Small intestine (tissue), 7 donors: ENCODE data around the gene POU2F1. TPM values are rescaled to one million over a fixed set of nuclear protein-coding genes. Genes with fewer than 3 reads are reported as not detected.
A peak's percentile ranks its signal among the peaks of the same experiment; 100 is the strongest.

Experiments
- DNase-seq, 2 donors: peaks; one replicate each; pipeline versions ENCODE4 v3.0.0 to v3.0.0-alpha.2; 2013
- FAIRE-seq: peaks from 2 replicates; lab custom pipeline; 2012; peaks lifted over from hg19 to GRCh38; lab: Jason Lieb, UNC
- H3K27ac ChIP-seq, 3 donors: one replicate each; pipeline ENCODE4 v1.5.1; 2013; ENCODE audit warnings: low read length in 2 of 3, mild to moderate bottlenecking in 2 of 3, control low read depth in 1 of 3, inconsistent platforms in 1 of 3, low read depth in 1 of 3, moderate library complexity in 1 of 3
- H3K27me3 ChIP-seq, 3 donors: one replicate each; pipeline ENCODE4 v1.6.1; 2013; ENCODE audit warnings: low read length in 3 of 3, inconsistent platforms in 1 of 3; ENCODE audit not compliant: control insufficient read depth in 3 of 3, insufficient read depth in 3 of 3
- H3K36me3 ChIP-seq, 3 donors: one replicate each; pipeline ENCODE4 v1.6.1; 2013; ENCODE audit warnings: low read length in 3 of 3, inconsistent platforms in 1 of 3, low read depth in 1 of 3, mild to moderate bottlenecking in 1 of 3, moderate library complexity in 1 of 3; ENCODE audit not compliant: control insufficient read depth in 3 of 3, insufficient read depth in 2 of 3
- H3K4me1 ChIP-seq, 3 donors: one replicate each; pipeline ENCODE4 v1.6.1; 2013; ENCODE audit warnings: low read length in 2 of 3, inconsistent platforms in 1 of 3, low read depth in 1 of 3, mild to moderate bottlenecking in 1 of 3, moderate library complexity in 1 of 3; ENCODE audit not compliant: control insufficient read depth in 3 of 3, insufficient read depth in 2 of 3
- H3K4me3 ChIP-seq, 3 donors: one replicate each; pipeline ENCODE4 v1.5.1; 2013; ENCODE audit warnings: low read length in 3 of 3, control low read depth in 1 of 3, inconsistent platforms in 1 of 3, low read depth in 1 of 3, mild to moderate bottlenecking in 1 of 3, moderate library complexity in 1 of 3
- H3K9me3 ChIP-seq, 2 donors: one replicate each; pipeline ENCODE4 v1.6.1; 2013; ENCODE audit warnings: low read depth in 1 of 2, low read length in 1 of 2; ENCODE audit not compliant: control insufficient read depth in 2 of 2, insufficient read depth in 1 of 2
- WGBS, 3 donors: extraction: QIAGEN DNeasy Blood & Tissue Kit; methylation state at CpG; one replicate each; pipeline ENCODE4 v1.1.7; 2013; 5-methylcytosine and 5-hydroxymethylcytosine counted together
- polyA plus RNA-seq, 4 donors: library from polyadenylated mRNA; stranded (reverse) in 3 of 4; unstranded in 1 of 4; fragments of 200-250 nt in 3 of 4; fragments of 120-200 nt in 1 of 4; gene quantifications; one replicate each; pipeline versions ENCODE4 v1.2.1 to v1.2.3, GENCODE V29; 2013
- donor health status: healthy with polysubstance abuse.
- donor health status: control.
- donor health status: control.
- donor health status: Bipolar disorder and iron deficiency.
- donor health status: healthy.

Gene POU2F1
- polyA plus RNA-seq, 4 donors: 0.81 to 8.9 (median 2.3) TPM

GRCh38 chr1:167246971-167247370 is 26.3 kb downstream of the POU2F1 start:
- WGBS, 3 donors: 74 to 75% (median 74%) methylated on average over 5 of the region's 5 CpGs
- peaks cover 0 to 3% (median 0%) of the 10 kb centered on the region in 3 donors for H3K36me3 ChIP-seq

GRCh38 chr1:167247754-167248153 is 27.1 kb downstream of the POU2F1 start:
- Histone ChIP-seq H3K27me3 (no peaks in the 10 kb centered on the region), H3K4me1 (peaks cover 0 to 3% (median 0%) of the 10 kb centered on the region in 3 donors), H3K9me3 (peaks cover 0 to 8% of the 10 kb centered on the region in 2 donors), H3K4me3 (no peak overlapping the region), H3K36me3 (peaks cover 0 to 3% (median 0%) of the 10 kb centered on the region in 3 donors), H3K27ac (no peak overlapping the region)
- 87 to 93% (median 88%) methylated on average over 1 of the region's 1 CpG for WGBS, 3 donors
- DNase-seq: no peak
- FAIRE-seq: no peak

More at GRCh38 chr1:167246971-167247370, 26.3 kb downstream of the POU2F1 start:
- peaks cover 0 to 3% (median 0%) of the 10 kb centered on the region in 3 donors for H3K4me1 ChIP-seq
- H3K27me3 ChIP-seq: no peaks in the 10 kb centered on the region
- H3K27ac ChIP-seq: no peak overlapping the region
- DNase-seq: no peak
- no peak overlapping the region for H3K4me3 ChIP-seq
- FAIRE-seq: no peak
- peaks cover 0 to 8% of the 10 kb centered on the region in 2 donors for H3K9me3 ChIP-seq

- peaks cover 0 to 3% (median 0%) of the 10 kb centered on the region in 3 donors for H3K36me3 ChIP-seq
- no peaks in the 10 kb centered on the region for H3K27me3 ChIP-seq
- no peak for DNase-seq
- peaks cover 0 to 7% (median 3%) of the 10 kb centered on the region in 3 donors for H3K4me1 ChIP-seq
- FAIRE-seq: no peak
- peaks cover 0 to 5% of the 10 kb centered on the region in 2 donors for H3K9me3 ChIP-seq
- no peak overlapping the region for H3K4me3 ChIP-seq
- WGBS, 3 donors: 86 to 91% (median 90%) methylated on average over 4 of the region's 4 CpGs
- H3K27ac ChIP-seq: no peak overlapping the region
Observed at GRCh38 chr1:167248707-167249642, 28.3 kb downstream of the POU2F1 start.

- H3K4me1 ChIP-seq: peaks cover 0 to 11% (median 3%) of the 10 kb centered on the region in 3 donors
- 59 to 90% (median 76%) methylated on average over 1 of the region's 1 CpG for WGBS, 3 donors
- no peak overlapping the region for H3K27ac ChIP-seq
- H3K4me3 ChIP-seq: no peak overlapping the region
- DNase-seq: no peak
- no peak for FAIRE-seq
- no peaks in the 10 kb centered on the region for H3K36me3 ChIP-seq
- no peaks in the 10 kb centered on the region for H3K27me3 ChIP-seq
- no peaks in the 10 kb centered on the region for H3K9me3 ChIP-seq
Observed at GRCh38 chr1:167249702-167250101, 29.0 kb downstream of the POU2F1 start.

GRCh38 chr1:167250482-167250881 is 29.8 kb downstream of the POU2F1 start:
- no peak overlapping the region for H3K4me3 ChIP-seq
- DNase-seq (no peak), FAIRE-seq (no peak)

GRCh38 chr1:167251472-167251871 is 30.8 kb downstream of the POU2F1 start:
- 94 to 97% (median 96%) methylated on average over 4 of the region's 4 CpGs for WGBS, 3 donors
- FAIRE-seq: no peak

More at GRCh38 chr1:167250482-167250881, 29.8 kb downstream of the POU2F1 start:
- no peaks in the 10 kb centered on the region for H3K27me3 ChIP-seq
- peaks cover 0 to 11% (median 3%) of the 10 kb centered on the region in 3 donors for H3K4me1 ChIP-seq
- H3K27ac ChIP-seq: no peak overlapping the region
- H3K9me3 ChIP-seq: no peaks in the 10 kb centered on the region
- H3K36me3 ChIP-seq: no peaks in the 10 kb centered on the region

GRCh38 chr1:167252986-167253385 is 32.3 kb downstream of the POU2F1 start:
- peak overlapping the region in 1 of 3 donors; percentile 18 for H3K27ac ChIP-seq
- H3K9me3 ChIP-seq: no peaks in the 10 kb centered on the region
- no peaks in the 10 kb centered on the region for H3K27me3 ChIP-seq
- no peak overlapping the region for H3K4me3 ChIP-seq
- DNase-seq (peak in 1 of 2 donors; percentile 39), FAIRE-seq (no peak)
- peaks cover 0 to 11% (median 3%) of the 10 kb centered on the region in 3 donors for H3K4me1 ChIP-seq
- H3K36me3 ChIP-seq: no peaks in the 10 kb centered on the region

More at GRCh38 chr1:167251472-167251871, 30.8 kb downstream of the POU2F1 start:
- no peaks in the 10 kb centered on the region for H3K36me3 ChIP-seq
- H3K4me3 ChIP-seq: no peak overlapping the region
- H3K9me3 ChIP-seq: no peaks in the 10 kb centered on the region
- no peak overlapping the region for H3K27ac ChIP-seq
- peaks cover 0 to 11% (median 3%) of the 10 kb centered on the region in 3 donors for H3K4me1 ChIP-seq
- DNase-seq: no peak
- H3K27me3 ChIP-seq: no peaks in the 10 kb centered on the region

- peaks cover 2 to 4% (median 3%) of the 10 kb centered on the region in 3 donors for H3K4me1 ChIP-seq
- no peak overlapping the region for H3K4me3 ChIP-seq
- FAIRE-seq (no peak), DNase-seq (peak in 1 of 2 donors; percentile 25)
- no peaks in the 10 kb centered on the region for H3K9me3 ChIP-seq
- H3K36me3 ChIP-seq: no peaks in the 10 kb centered on the region
- WGBS, 3 donors: 34 to 49% (median 43%) methylated on average over 5 of the region's 5 CpGs
- H3K27me3 ChIP-seq: no peaks in the 10 kb centered on the region
- no peak overlapping the region for H3K27ac ChIP-seq
Observed at GRCh38 chr1:167258858-167259257, 38.2 kb downstream of the POU2F1 start.
